Head of caudate nucleus (tissue), 42 donors: ENCODE results near the gene PKDCC.
A peak's percentile ranks its signal among the peaks of the same experiment; 100 is the strongest.
"Not testable (repeated sequence)": the region's sequence is repeated elsewhere in the genome, so short reads cannot be mapped to it uniquely, and the experiment has no call there.

Source experiments
- DNase-seq, 42 donors: peaks; one replicate each; pipeline versions ENCODE4 v3.0.0 to v3.0.0-alpha.2; 2020 to 2021; ENCODE audit warnings: mixed read lengths in 7 of 42
- intact Hi-C: fragments of 100-400 bp; cut with DNase I; formaldehyde crosslinking; loops from one replicate; pipeline ENCODE4 v1.15.0; 2022

The PKDCC gene

DNA sequence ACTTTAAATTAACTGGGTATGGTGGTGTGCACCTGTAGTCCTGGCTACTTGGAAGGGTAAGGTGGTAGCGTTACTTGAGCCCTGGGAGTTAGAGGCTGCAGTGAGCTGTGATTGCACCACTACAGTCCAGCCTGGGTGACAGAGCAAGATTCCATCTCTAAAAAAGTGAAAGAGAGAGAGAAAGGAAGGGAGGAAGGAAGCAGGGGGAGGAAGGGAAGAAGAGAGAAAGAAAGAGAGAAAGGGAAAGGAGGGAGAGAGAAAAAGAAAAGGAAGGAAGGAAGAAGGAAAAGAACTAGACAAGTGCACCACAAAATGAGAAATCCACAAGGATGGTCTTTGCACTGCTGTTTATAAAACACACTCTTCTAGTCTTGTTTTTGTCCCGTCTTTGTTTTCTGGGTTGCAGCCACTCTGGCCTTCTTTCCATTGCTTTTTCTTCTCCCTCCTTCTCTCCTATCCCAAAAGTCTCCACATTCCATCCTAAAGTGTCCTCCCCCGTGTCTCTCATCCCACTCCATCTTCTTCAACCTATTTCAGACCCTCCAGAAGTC, 32.0 kb downstream of the PKDCC start:
- DNase-seq: no peak
- intact Hi-C loops: no loop called here

DNA sequence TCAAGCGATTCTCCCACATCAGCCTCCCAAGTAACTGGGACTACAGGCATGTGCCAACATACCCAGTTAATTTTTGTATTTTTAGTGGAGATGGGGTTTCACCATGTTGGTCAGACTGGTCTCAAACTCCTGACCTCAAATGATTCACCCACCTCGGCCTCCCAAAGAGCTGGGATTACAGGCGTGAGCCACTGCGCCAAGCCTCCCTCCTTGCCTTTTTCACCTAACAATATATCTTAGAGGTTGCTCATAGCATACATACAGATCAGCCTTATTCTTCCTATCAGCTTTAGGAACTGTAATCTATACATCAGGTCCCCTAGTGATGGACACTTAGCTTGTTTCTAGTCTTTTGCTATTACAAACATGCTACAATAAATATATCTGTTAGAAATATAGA, 33.3 kb downstream of the PKDCC start:
- DNase-seq, intact Hi-C loops: not testable (repeated sequence)

DNA sequence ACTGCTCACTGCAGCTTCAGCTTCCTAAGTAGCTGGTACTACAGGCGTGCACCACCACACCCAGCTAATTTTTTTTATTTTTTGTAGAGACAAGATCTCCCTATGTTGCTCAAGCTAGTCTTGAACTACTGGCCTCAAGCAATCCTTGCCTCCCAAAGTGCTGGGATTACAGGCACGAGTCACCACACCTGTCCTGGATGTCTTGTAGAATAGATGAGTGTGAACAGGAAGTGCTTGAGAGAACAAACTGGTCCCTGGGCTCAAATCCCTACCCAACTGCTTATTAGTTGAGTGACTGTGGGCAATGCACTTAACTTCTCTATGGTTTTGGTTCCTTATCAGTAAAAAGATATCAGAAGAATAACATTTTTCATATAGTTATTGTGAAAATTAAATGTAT, 34.2 kb downstream of the PKDCC start:
- intact Hi-C loops: no loop called here
- DNase-seq: no peak

DNA sequence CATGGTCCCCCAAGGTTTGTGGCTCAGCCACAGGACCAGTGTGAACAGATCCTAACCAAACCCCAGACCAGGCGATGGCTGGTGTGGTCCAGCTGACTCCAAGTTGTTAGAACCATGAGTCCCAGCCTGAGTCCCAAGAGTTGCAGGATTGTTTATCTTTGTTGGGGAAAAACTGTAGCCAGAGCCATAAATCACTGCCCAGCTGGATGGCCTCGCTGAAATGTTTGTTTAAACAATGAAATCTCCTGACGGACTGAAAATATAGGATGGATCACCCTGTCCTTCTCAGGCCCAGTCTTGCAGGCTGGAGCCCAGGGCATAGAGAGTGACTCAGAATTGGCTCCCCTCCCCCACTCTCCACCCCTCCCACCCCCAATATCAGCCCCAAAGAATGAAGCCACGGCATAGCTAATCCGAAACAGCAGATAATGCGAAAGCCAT, 36.4 kb downstream of the PKDCC start:
- intact Hi-C loops: no loop called here
- no peak for DNase-seq

DNA sequence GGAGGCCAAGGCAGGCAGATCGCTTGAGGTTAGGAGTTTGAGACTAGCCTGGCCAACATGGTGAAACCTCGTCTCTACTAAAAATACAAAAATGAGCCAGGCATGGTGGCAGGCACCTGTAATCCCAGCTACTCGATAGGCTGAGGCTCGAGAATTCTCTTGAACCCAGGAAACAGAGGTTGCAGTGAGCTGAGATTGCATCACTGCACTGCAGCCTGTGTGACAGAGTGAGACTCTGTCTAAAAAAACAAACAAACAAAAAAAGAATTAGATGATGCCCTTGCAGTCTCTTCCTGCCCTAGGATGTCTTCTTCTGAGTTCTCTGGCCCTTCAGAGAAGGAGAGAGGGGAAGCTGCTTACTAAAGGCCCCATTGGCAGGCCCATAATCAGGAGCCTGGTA, 37.2 kb downstream of the PKDCC start:
- intact Hi-C loops, DNase-seq: not testable (repeated sequence)

DNA sequence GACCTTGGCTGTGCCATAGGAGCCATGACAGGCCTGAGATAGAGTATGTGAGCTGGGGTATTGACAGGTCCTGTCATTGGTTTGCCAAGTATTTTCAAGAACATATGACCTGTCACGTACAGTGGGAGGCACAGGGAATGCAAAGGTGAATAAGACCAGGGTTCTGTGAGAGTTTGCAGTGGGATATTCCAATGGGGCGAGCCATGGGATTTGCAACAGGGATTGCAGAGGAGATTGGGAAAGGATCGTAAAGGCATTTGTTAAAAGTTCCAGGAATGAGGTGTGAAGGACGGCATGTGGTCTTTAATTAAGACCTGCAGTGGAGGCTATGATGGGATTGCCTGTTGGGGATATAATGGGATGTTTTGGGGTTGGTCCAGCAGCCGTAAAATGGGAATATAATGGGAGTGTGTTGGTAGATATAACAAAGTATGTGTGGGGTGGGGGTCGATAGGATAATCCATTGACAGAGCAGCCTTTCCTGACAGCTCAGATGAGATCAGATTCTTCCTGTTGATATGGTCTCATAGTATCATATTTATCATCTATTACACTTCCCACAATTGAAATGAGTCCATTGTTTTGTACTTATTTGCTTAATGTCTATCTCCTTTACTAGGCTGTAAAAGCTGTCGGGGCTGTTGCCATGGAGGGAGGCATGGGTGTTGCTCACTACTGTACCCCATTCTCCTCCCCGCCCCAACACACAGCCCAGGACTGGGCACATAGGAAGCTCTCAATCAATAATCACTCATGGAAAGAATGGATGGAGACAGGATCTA, 38.1 kb downstream of the PKDCC start:
- intact Hi-C loops: loop anchor here (1.0 kb wide), 1 partner anchor 217 kb away; no protein-coding TSS in a partner anchor

DNA sequence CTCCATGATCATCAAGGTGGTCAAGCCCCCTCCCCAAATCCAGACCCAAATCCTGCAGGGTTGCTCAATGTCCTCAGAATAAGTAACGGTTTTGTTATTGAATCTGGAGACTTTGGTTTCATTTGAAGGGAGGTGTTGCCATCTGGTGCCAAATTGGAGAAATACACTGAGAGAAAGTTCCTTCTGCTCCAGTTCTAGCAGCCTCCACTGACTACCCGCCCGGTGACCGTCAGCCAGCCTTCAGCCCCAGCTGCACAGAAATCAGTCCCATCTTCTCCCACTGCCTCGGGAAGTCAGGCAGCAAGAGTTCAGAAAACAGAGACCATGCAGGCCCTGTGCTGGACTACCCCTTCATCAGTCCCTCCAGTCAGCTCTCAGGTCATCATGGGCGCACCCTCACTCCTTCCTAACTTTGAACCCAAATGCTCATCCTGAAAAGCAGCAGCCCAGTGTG, 38.7 kb downstream of the PKDCC start:
- intact Hi-C loops: loop anchor here (1.0 kb wide), 1 partner anchor 217 kb away; no protein-coding TSS in a partner anchor
- peak in 40 of 42 donors; percentile 35 to 87 (median 64) for DNase-seq

More for the DNA sequence above, 38.1 kb downstream of the PKDCC start:
- no peak for DNase-seq

DNA sequence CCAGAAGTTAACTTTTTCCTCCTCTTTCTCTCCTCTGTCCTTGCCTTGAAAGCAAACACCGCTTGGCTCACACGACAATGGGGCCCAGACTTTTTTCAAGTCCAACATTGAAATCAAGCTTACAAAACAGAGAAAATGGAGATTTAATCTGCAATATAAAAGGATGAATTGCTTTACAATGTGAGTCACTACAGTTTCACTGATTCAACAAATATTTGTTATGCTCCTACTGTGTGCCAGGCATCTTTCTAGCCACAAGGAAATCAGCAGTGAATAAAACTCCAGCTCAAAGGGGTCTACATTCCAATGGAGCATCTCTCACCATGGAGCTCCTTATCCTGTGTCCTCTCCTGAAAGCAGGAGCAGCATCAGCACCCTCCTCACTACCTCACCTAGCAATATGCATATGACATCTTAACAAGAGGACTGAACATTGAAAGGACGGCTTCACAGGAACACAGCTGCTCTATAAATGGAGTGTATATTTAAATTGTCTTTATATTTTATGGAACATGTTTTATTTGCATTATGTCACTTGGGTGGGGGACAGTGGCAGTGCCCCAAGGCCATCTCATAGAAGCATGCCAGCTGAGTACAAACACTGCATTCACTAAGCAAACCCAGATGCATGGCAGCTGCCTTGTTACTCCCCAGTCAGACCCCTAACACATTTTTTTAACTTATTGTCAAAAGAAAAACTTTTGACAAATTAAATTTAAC, 39.5 kb downstream of the PKDCC start:
- intact Hi-C loops: no loop called here
- DNase-seq: peak in 6 of 42 donors; percentile 29 to 46 (median 32)

DNA sequence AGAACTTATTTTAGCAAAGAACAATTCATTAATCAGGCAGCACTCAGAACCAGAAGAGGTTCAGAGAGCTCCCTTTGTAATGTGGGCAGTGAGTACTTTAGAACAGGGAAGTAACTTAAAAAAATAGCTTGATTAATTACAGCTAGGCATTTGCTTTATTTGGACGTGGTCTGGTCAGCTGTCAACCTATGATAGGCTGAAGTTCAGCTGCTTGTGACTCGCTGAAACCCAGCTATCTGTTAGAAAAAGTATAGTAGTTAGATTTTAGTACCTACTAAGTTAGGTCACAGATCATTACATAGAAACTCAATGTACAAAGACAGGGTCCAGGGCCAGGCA, 40.0 kb downstream of the PKDCC start:
- DNase-seq: no peak

DNA sequence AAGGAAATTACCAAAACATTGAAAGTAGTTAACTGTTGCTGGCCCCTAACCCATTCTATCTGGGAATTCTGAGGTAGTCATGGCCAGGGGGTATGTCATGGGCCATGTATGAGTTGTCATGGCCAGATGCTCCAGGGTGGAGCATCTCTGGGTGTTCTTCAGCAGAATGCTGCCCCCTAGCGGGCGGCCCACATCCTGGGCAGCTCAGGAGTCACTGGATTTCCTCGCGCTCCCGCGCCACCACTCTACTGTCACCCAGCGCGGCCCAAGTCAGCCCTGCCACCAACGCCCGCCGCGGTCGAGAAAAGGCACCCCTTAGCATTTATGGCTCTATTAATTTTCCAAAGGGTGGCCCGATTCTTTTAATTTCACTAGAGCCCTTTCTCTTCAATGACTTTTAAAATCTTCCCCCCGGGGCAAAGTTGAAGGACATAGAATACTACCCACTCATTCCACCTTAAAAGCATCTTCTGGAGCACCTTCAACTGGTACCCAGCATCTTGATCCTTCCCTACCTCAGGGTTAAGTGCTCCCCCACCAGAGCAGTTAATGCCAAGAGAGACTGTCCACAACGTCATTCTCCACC, 41.6 kb downstream of the PKDCC start:
- peak in 17 of 42 donors; percentile 24 to 72 (median 45) for DNase-seq
- intact Hi-C loops: no loop called here

More for the DNA sequence above, 40.0 kb downstream of the PKDCC start:
- intact Hi-C loops: no loop called here

DNA sequence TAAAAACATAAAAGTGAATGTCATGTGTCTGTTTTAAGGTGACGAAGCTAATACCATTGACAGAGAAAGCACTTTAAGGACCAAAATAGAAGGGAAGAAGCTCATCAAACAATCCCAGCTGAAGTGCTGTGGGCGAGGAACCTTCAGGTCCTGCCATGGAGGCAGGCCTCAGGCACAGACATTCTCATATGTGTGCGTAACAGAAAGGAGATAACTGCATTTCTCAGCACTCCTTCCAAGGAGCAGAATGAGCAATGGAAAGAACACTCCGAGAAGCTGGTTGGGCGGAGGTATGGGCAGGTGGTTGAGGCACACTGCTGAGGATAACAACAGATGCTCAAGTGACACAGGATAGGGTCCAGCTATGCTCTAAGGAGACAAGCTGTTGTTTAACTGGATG, 42.4 kb downstream of the PKDCC start:
- DNase-seq: no peak
- intact Hi-C loops: loop anchor here (10.0 kb wide), 1 partner anchor 275 kb away; the partner anchor contains the start of gene COX7A2L

DNA sequence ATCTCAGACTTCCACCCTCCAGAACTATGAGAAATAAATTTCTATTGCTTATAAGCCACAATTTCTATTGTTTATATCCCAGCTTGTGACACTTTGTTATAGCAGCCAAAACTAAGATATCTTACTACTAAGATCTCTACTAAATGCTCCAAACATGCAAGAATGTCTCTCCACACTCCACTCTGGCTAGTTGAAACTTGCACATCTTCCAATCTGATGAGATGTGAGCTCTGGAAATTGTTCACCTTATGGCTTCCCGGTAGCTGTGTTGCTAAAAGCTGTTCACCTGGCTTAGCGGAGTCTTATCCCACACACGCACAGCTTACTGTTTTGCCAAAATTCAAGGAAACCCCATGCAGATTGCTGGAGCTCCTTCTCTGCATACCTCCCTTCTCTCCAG, 43.9 kb downstream of the PKDCC start:
- intact Hi-C loops: loop anchor here (10.0 kb wide), 1 partner anchor 273 kb away; the partner anchor contains the start of gene COX7A2L
- no peak for DNase-seq

DNA sequence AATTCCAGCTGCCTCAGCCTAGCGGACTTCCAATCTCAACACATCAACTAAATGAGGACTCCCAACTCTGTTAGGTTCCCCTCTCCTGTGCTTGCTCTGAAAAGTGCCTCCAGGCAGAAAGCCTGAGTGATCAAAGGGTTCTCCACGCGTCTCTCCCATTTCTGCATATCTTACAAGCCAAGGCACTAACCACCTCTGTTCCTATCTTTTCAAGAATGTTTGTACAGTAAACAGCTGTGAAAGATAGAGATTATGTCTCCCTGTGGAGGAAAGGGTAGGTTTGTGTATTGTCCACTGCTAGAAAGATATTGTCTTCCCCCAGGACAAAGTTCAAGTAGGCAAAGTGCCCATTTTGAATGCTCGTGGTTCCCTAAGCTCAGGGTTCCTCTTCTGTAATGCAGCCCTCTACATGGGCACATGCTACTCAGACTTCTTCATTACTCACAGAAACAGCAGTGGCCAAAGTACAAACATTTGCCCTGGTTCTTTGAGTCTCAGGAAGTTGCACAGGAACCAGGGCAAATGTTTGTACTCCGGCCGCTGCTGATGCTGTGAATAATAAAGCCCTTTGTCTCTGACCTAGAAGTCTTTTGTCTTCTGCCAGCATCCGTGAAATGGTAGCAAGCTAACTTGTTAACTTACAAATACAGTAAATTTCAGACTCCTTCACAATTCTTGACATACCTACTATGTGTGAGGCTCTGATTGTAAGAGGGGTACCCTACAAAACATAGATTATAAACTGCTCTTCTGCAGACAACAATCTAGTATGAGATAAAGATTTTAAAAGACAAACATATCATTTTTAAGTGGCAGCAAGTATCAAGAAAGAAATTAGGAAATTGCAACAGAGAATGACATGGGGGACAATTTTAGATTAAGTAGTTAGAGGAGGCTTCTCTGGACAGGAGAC, 44.5 kb downstream of the PKDCC start:
- intact Hi-C loops: loop anchor here (10.0 kb wide), 1 partner anchor 272 kb away; the partner anchor contains the start of gene COX7A2L
- DNase-seq: peak in 14 of 42 donors; percentile 14 to 60 (median 38)

DNA sequence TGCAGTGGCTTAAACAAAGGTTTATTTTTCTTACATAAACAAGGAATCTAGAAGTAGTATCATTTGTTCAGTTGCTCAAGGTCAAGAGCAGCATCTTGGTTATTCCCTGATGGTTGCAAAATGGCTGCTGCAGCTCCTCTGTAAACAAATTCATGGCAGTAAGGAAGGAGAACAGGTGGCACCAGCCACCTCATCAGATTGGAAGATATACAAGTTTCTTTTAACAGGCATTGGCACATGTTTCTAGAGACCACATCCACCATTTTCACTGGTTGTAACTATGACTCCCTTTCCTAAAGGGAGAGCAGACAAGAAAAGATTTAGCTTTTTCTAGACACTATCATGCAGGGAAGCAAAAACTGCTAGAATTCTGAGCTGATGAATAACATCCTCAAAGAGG, 46.3 kb downstream of the PKDCC start:
- no peak for DNase-seq
- intact Hi-C loops: loop anchor here (10.0 kb wide), 1 partner anchor 271 kb away; the partner anchor contains the start of gene COX7A2L

DNA sequence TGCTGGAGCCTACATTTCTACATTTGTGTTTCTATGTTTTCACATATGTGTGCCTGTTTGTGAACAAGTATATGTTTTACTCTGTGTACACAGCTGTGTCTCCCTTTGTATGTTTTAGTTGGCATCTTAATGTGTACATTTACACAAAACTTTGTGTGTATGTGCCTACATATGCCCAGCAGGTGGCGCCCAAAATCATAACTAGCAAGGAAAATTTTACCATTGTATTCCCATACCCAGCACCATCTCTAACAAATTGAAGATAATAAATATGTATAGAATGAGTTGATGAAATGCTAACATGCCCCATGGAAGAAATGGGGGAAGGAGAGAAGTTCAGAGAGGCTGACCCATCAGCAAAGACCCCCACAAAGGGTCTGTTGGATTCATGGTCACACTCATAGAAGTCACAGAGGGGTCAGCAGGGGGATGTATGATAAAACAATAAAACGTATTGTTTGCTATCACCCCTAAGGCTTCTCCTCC, 48.1 kb downstream of the PKDCC start:
- intact Hi-C loops: loop anchor here (10.0 kb wide), 1 partner anchor 269 kb away; the partner anchor contains the start of gene COX7A2L
- DNase-seq: peak; percentile 37 to 93 (median 80)

DNA sequence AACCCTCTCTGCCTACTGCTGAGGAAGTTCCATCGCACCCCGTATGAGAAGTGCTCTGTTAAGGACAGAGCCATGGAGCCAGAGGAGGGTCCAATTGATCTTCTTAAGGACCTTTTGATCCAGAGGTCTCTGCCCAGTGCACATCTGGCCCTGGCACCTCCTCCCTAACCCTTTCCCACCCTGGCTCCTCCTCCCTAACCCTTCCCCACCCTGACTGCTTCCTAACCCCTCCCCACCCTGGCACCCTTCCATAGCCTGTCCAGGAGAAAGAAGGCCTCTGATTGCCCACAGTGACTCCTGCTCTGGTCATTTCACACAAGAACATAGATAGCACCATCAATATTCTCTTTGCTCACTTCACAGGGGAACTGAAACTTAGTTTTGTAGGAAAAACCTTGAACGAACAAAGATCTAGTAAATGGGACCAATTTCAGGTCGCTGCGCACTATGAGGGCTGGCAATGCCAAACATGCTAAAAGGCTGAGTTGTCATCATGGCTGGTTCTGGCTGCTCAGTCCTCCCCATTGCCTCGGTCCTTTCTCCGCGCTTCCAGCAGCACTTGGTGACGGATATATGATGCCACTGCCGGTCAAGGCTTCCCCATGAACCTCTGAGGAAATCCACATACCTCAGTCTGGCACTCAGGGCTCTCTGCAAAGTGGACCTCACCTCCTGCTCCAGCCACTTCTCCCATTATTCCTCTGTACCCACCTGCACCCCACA, 49.2 kb downstream of the PKDCC start:
- no peak for DNase-seq
- intact Hi-C loops: loop anchor here (10.0 kb wide), 1 partner anchor 268 kb away; the partner anchor contains the start of gene COX7A2L
